ENCODE data around the gene E2F6.

DNA sequence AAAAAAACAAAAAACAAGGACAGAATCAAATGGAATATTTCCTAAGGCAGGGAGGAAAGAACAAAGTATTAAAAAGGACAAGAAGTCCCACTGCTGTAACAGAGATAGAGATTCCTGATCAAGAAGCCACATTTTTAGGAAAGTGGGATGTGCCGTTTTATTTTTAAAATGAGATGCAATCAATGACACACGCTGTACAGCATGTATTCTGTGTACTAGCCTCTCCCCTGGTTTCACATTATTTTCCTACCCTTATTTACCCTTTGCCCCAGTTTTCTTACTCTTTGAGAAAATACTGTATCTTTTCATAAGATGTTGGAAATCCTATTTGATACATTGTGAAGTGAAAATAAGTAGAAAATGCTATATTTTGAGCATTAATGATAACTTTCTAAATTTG lies 45.8 kb downstream of the E2F6 start:
- TF ChIP-seq, protein P1, sequence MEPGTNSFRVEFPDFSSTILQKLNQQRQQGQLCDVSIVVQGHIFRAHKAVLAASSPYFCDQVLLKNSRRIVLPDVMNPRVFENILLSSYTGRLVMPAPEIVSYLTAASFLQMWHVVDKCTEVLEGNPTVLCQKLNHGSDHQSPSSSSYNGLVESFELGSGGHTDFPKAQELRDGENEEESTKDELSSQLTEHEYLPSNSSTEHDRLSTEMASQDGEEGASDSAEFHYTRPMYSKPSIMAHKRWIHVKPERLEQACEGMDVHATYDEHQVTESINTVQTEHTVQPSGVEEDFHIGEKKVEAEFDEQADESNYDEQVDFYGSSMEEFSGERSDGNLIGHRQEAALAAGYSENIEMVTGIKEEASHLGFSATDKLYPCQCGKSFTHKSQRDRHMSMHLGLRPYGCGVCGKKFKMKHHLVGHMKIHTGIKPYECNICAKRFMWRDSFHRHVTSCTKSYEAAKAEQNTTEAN (CRISPR knock-in tag; IDR thresholded peaks at IDR 0.05) = no peak
- TF ChIP-seq, protein P2, sequence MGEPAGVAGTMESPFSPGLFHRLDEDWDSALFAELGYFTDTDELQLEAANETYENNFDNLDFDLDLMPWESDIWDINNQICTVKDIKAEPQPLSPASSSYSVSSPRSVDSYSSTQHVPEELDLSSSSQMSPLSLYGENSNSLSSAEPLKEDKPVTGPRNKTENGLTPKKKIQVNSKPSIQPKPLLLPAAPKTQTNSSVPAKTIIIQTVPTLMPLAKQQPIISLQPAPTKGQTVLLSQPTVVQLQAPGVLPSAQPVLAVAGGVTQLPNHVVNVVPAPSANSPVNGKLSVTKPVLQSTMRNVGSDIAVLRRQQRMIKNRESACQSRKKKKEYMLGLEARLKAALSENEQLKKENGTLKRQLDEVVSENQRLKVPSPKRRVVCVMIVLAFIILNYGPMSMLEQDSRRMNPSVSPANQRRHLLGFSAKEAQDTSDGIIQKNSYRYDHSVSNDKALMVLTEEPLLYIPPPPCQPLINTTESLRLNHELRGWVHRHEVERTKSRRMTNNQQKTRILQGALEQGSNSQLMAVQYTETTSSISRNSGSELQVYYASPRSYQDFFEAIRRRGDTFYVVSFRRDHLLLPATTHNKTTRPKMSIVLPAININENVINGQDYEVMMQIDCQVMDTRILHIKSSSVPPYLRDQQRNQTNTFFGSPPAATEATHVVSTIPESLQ (CRISPR knock-in tag; IDR thresholded peaks at IDR 0.05) = no peak
- no peak for TF ChIP-seq SMAD3 (CRISPR knock-in tag; IDR thresholded peaks at IDR 0.05; ENCODE audit: borderline replicate concordance)
- TF ChIP-seq, protein P3, sequence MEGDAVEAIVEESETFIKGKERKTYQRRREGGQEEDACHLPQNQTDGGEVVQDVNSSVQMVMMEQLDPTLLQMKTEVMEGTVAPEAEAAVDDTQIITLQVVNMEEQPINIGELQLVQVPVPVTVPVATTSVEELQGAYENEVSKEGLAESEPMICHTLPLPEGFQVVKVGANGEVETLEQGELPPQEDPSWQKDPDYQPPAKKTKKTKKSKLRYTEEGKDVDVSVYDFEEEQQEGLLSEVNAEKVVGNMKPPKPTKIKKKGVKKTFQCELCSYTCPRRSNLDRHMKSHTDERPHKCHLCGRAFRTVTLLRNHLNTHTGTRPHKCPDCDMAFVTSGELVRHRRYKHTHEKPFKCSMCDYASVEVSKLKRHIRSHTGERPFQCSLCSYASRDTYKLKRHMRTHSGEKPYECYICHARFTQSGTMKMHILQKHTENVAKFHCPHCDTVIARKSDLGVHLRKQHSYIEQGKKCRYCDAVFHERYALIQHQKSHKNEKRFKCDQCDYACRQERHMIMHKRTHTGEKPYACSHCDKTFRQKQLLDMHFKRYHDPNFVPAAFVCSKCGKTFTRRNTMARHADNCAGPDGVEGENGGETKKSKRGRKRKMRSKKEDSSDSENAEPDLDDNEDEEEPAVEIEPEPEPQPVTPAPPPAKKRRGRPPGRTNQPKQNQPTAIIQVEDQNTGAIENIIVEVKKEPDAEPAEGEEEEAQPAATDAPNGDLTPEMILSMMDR (IDR thresholded peaks at IDR 0.05) = no peak
- TF ChIP-seq TEAD1 (CRISPR knock-in tag; IDR thresholded peaks at IDR 0.05) = no peak
- no peak for TF ChIP-seq ZNF317 (CRISPR knock-in tag; IDR thresholded peaks at IDR 0.05; ENCODE audit: borderline replicate concordance, low read depth)
- TF ChIP-seq JAZF1 (CRISPR knock-in tag; IDR thresholded peaks at IDR 0.05) = no peak
- TF ChIP-seq GABPB1 (CRISPR knock-in tag; IDR thresholded peaks at IDR 0.05) = no peak
- TF ChIP-seq NR2C2 (CRISPR knock-in tag; IDR thresholded peaks at IDR 0.05) = no peak
